Measurements from ENCODE around the gene SLC25A41.

The SLC25A41 gene

GRCh38 chr19:6466526-6467248, 33.1 kb upstream of the SLC25A41 start:
- H3K4me3 ChIP-seq (ENCODE audit: insufficient read depth, low read length, poor library complexity, severe bottlenecking), result no peak overlapping the region

GRCh38 chr19:6465663-6466062, 32.1 kb upstream of the SLC25A41 start:
- Histone ChIP-seq H3K4me2 (ENCODE audit: low read depth, low read length, poor library complexity, severe bottlenecking) (peak overlapping the region; percentile 10), H3K9me3 (ENCODE audit: insufficient read depth, low read length) (no peaks in the 10 kb centered on the region), H3K9ac (ENCODE audit: low read length) (no peak overlapping the region), H4K20me1 (ENCODE audit: low read depth, low read length) (no peaks in the 10 kb centered on the region), H3K27ac (ENCODE audit: low read depth, low read length) (no peak overlapping the region), H2AFZ (ENCODE audit: low read depth, low read length, severe bottlenecking) (no peak overlapping the region), H3K9me2 (replicated peaks; ENCODE audit: insufficient read depth, low read length) (no peaks in the 10 kb centered on the region), H3K36me3 (ENCODE audit: low read length) (no peaks in the 10 kb centered on the region), H3K4me3 (ENCODE audit: insufficient read depth, low read length, poor library complexity, severe bottlenecking) (no peak overlapping the region), H3K79me2 (ENCODE audit: insufficient read depth, low read length) (no peaks in the 10 kb centered on the region), H3F3A (ENCODE audit: insufficient read depth) (no peaks in the 10 kb centered on the region), H3K27me3 (ENCODE audit: low read length) (no peaks in the 10 kb centered on the region)
- TF ChIP-seq, protein P1, sequence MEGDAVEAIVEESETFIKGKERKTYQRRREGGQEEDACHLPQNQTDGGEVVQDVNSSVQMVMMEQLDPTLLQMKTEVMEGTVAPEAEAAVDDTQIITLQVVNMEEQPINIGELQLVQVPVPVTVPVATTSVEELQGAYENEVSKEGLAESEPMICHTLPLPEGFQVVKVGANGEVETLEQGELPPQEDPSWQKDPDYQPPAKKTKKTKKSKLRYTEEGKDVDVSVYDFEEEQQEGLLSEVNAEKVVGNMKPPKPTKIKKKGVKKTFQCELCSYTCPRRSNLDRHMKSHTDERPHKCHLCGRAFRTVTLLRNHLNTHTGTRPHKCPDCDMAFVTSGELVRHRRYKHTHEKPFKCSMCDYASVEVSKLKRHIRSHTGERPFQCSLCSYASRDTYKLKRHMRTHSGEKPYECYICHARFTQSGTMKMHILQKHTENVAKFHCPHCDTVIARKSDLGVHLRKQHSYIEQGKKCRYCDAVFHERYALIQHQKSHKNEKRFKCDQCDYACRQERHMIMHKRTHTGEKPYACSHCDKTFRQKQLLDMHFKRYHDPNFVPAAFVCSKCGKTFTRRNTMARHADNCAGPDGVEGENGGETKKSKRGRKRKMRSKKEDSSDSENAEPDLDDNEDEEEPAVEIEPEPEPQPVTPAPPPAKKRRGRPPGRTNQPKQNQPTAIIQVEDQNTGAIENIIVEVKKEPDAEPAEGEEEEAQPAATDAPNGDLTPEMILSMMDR (IDR thresholded peaks at IDR 0.05; ENCODE audit: insufficient read depth, low read length, poor library complexity, severe bottlenecking), result no peak
- TF ChIP-seq EZH2phosphoT487 (conservative IDR thresholded peaks at IDR 0.05; ENCODE audit: low read length), result no peak

More at GRCh38 chr19:6466526-6467248, 33.1 kb upstream of the SLC25A41 start:
- H3K36me3 ChIP-seq (ENCODE audit: low read length), result no peaks in the 10 kb centered on the region
- H3F3A ChIP-seq (ENCODE audit: insufficient read depth), result no peaks in the 10 kb centered on the region
- TF ChIP-seq, protein P1 (IDR thresholded peaks at IDR 0.05; ENCODE audit: insufficient read depth, low read length, poor library complexity, severe bottlenecking), result no peak
- no peak for TF ChIP-seq EZH2phosphoT487 (conservative IDR thresholded peaks at IDR 0.05; ENCODE audit: low read length)
- no peak overlapping the region for H3K9ac ChIP-seq (ENCODE audit: low read length)
- H3K9me2 ChIP-seq (replicated peaks; ENCODE audit: insufficient read depth, low read length), result no peaks in the 10 kb centered on the region
- H2AFZ ChIP-seq (ENCODE audit: low read depth, low read length, severe bottlenecking), result no peak overlapping the region
- no peaks in the 10 kb centered on the region for H3K79me2 ChIP-seq (ENCODE audit: insufficient read depth, low read length)
- H3K27me3 ChIP-seq (ENCODE audit: low read length), result no peaks in the 10 kb centered on the region
- H4K20me1 ChIP-seq (ENCODE audit: low read depth, low read length), result no peaks in the 10 kb centered on the region
- H3K4me2 ChIP-seq (ENCODE audit: low read depth, low read length, poor library complexity, severe bottlenecking), result no peak overlapping the region
- no peak overlapping the region for H3K27ac ChIP-seq (ENCODE audit: low read depth, low read length)
- no peaks in the 10 kb centered on the region for H3K9me3 ChIP-seq (ENCODE audit: insufficient read depth, low read length)

DNA sequence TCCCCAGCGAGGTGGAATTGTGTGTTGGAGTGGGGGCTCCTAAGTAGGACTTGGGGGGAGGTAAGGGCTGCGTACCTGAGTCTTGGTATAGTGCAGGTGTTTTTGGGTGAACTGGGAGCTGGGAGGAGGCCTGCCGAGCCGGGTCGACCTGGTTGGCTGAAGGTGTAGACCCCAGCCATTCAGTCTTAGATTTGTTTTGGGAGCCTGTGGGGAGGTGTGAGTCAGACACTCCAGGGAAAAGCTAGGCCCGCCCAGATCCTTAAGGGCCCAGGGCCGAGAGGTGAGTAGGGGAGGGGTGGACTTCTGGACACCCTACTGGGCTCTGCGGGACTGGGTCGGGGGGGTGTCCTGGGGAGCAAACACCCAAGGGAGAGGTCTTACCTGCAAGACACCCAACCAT, 31.4 kb upstream of the SLC25A41 start:
- H3K9ac ChIP-seq (ENCODE audit: low read length), result no peak overlapping the region
- no peak for TF ChIP-seq EZH2phosphoT487 (conservative IDR thresholded peaks at IDR 0.05; ENCODE audit: low read length)
- TF ChIP-seq, protein P1 (IDR thresholded peaks at IDR 0.05; ENCODE audit: insufficient read depth, low read length, poor library complexity, severe bottlenecking), result no peak
- peak overlapping the region; percentile 10 for H3K4me2 ChIP-seq (ENCODE audit: low read depth, low read length, poor library complexity, severe bottlenecking)
- H4K20me1 ChIP-seq (ENCODE audit: low read depth, low read length), result no peaks in the 10 kb centered on the region
- no peak overlapping the region for H2AFZ ChIP-seq (ENCODE audit: low read depth, low read length, severe bottlenecking)
- no peaks in the 10 kb centered on the region for H3F3A ChIP-seq (ENCODE audit: insufficient read depth)
- H3K9me2 ChIP-seq (replicated peaks; ENCODE audit: insufficient read depth, low read length), result no peaks in the 10 kb centered on the region
- no peaks in the 10 kb centered on the region for H3K36me3 ChIP-seq (ENCODE audit: low read length)
- no peak overlapping the region for H3K27ac ChIP-seq (ENCODE audit: low read depth, low read length)
- H3K27me3 ChIP-seq (ENCODE audit: low read length), result no peaks in the 10 kb centered on the region
- H3K79me2 ChIP-seq (ENCODE audit: insufficient read depth, low read length), result no peaks in the 10 kb centered on the region
- H3K9me3 ChIP-seq (ENCODE audit: insufficient read depth, low read length), result no peaks in the 10 kb centered on the region
- no peak overlapping the region for H3K4me3 ChIP-seq (ENCODE audit: insufficient read depth, low read length, poor library complexity, severe bottlenecking)

Data from SU-DHL-6 (cell line).